ENCODE measurements around the gene NR2C2. TPM values are rescaled to one million over a fixed set of nuclear protein-coding genes. Genes with fewer than 3 reads are reported as not detected.

The NR2C2 gene
- total and polyA plus RNA-seq, 10 of the 15 experiments (the other 5 are each of a cell fraction or from before 2014, with no cell fraction given): 2.7 to 30.3 (median 18.3) TPM

GRCh38 chr3:15038306-15038705 lies 90.9 kb downstream of the NR2C2 start:
- 97% methylated on average over 6 of the region's 6 CpGs for WGBS (ENCODE audit: insufficient coverage, insufficient replicate concordance, low lambda C conversion rate, missing lambda C conversion rate)
- Histone ChIP-seq H3K9ac (ENCODE audit: control insufficient read depth, insufficient read depth, low read length) (no peak overlapping the region), H3K4me1 (ENCODE audit: control insufficient read depth, insufficient read depth, low read length) (no peaks in the 10 kb centered on the region), H3K27me3 (replicated peaks in 1 of 2; ENCODE audit: control insufficient read depth in 2 of 2, insufficient read depth in 2 of 2, low read length in 1 of 2) (no peaks in the 10 kb centered on the region), H3K79me2 (ENCODE audit: control insufficient read depth, insufficient read depth, low read length) (no peaks in the 10 kb centered on the region), H3K4me3 (no peak overlapping the region), H3K27ac (ENCODE audit: control insufficient read depth, insufficient read depth) (no peak overlapping the region), H4K20me1 (ENCODE audit: control insufficient read depth, insufficient read depth) (no peaks in the 10 kb centered on the region), H3K9me3 (replicated peaks; ENCODE audit: control insufficient read depth, insufficient read depth, low read length) (no peaks in the 10 kb centered on the region), H2AFZ (ENCODE audit: control insufficient read depth, low read depth, low read length) (no peak overlapping the region), H3K36me3 (ENCODE audit: control insufficient read depth in 2 of 2, insufficient read depth in 2 of 2, low read length in 1 of 2) (peaks cover 14 to 54% of the 10 kb centered on the region in 2 experiments), H3K4me2 (ENCODE audit: control insufficient read depth, insufficient read depth) (no peak overlapping the region)
- CTCF ChIA-PET: interaction anchor here (0.8 to 2.6 kb wide), 4 partner anchors 12 to 117 kb away, joined by 3 to 16 read pairs (median 4); no protein-coding TSS in a partner anchor
- SMC1A ChIA-PET (ENCODE audit: uncharacterized antibody, unreplicated experiment): interaction anchor here (1.2 to 1.7 kb wide), 2 partner anchors 9 to 12 kb away, joined by 5 read pairs; no protein-coding TSS in a partner anchor
- no peak for FAIRE-seq
- no peak for ATAC-seq
- no peak for DNase-seq (ENCODE audit: low read depth, low spot score)
- in situ Hi-C loops (cut with MboI): no loop called here
- no TSS peak for BruUV-seq (replicated peaks)
- TF ChIP-seq SUZ12 (IDR thresholded peaks at IDR 0.05; ENCODE audit: unreplicated experiment): no peak
- TF ChIP-seq ZNF217 (IDR thresholded peaks at IDR 0.05): no peak
- no peak for TF ChIP-seq BACH1 (IDR thresholded peaks at IDR 0.05; ENCODE audit: borderline replicate concordance)
- no peak for TF ChIP-seq CREM (IDR thresholded peaks at IDR 0.05; ENCODE audit: low read depth)
- TF ChIP-seq, protein P1, sequence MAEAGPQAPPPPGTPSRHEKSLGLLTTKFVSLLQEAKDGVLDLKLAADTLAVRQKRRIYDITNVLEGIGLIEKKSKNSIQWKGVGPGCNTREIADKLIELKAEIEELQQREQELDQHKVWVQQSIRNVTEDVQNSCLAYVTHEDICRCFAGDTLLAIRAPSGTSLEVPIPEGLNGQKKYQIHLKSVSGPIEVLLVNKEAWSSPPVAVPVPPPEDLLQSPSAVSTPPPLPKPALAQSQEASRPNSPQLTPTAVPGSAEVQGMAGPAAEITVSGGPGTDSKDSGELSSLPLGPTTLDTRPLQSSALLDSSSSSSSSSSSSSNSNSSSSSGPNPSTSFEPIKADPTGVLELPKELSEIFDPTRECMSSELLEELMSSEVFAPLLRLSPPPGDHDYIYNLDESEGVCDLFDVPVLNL (IDR thresholded peaks at IDR 0.05; ENCODE audit: low read depth, low read length): no peak
- TF ChIP-seq MEF2A (IDR thresholded peaks at IDR 0.05; ENCODE audit: insufficient read depth, low read depth, low read length): no peak
- TF ChIP-seq, protein P2, sequence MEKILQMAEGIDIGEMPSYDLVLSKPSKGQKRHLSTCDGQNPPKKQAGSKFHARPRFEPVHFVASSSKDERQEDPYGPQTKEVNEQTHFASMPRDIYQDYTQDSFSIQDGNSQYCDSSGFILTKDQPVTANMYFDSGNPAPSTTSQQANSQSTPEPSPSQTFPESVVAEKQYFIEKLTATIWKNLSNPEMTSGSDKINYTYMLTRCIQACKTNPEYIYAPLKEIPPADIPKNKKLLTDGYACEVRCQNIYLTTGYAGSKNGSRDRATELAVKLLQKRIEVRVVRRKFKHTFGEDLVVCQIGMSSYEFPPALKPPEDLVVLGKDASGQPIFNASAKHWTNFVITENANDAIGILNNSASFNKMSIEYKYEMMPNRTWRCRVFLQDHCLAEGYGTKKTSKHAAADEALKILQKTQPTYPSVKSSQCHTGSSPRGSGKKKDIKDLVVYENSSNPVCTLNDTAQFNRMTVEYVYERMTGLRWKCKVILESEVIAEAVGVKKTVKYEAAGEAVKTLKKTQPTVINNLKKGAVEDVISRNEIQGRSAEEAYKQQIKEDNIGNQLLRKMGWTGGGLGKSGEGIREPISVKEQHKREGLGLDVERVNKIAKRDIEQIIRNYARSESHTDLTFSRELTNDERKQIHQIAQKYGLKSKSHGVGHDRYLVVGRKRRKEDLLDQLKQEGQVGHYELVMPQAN (conservative IDR thresholded peaks at IDR 0.05): no peak
- no peak for TF ChIP-seq RAD21 (IDR thresholded peaks at IDR 0.05; ENCODE audit: insufficient read depth, low read depth, low read length)
- no peak for TF ChIP-seq HCFC1 (IDR thresholded peaks at IDR 0.05; ENCODE audit: low read length)
- no peak for TF ChIP-seq CBX3 (IDR thresholded peaks at IDR 0.05; ENCODE audit: borderline replicate concordance, low read depth)
- TF ChIP-seq, protein P3, sequence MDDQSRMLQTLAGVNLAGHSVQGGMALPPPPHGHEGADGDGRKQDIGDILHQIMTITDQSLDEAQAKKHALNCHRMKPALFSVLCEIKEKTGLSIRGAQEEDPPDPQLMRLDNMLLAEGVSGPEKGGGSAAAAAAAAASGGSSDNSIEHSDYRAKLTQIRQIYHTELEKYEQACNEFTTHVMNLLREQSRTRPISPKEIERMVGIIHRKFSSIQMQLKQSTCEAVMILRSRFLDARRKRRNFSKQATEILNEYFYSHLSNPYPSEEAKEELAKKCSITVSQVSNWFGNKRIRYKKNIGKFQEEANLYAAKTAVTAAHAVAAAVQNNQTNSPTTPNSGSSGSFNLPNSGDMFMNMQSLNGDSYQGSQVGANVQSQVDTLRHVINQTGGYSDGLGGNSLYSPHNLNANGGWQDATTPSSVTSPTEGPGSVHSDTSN (IDR thresholded peaks at IDR 0.05; ENCODE audit: insufficient replicate concordance, low read depth, low read length): no peak
- TF ChIP-seq, protein P4, sequence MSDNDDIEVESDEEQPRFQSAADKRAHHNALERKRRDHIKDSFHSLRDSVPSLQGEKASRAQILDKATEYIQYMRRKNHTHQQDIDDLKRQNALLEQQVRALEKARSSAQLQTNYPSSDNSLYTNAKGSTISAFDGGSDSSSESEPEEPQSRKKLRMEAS (IDR thresholded peaks at IDR 0.05; ENCODE audit: low read depth, low read length): no peak
- TF ChIP-seq NFIC (IDR thresholded peaks at IDR 0.05; ENCODE audit: low read depth, low read length): no peak
- TF ChIP-seq POU2F2 (IDR thresholded peaks at IDR 0.05; ENCODE audit: borderline replicate concordance, low read depth, low read length): no peak
- no peak for TF ChIP-seq YBX1 (IDR thresholded peaks at IDR 0.05)
- TF ChIP-seq RELA (IDR thresholded peaks at IDR 0.05; ENCODE audit: borderline replicate concordance, partially characterized antibody): no peak
- no peak for TF ChIP-seq FOS (IDR thresholded peaks at IDR 0.05; ENCODE audit: borderline replicate concordance, extremely low read depth, insufficient read length)
- intact Hi-C loops (cut with micrococcal nuclease; ENCODE audit: unreplicated experiment): no loop called here
- POLR2A ChIA-PET: interaction anchor here (0.9 kb wide), 1 partner anchor 52 kb away, joined by 4 read pairs; no protein-coding TSS in a partner anchor
- RAD21 ChIA-PET (ENCODE audit: unreplicated experiment): no interaction called here
